ENCODE measurements around the gene PRUNE2.

DNA sequence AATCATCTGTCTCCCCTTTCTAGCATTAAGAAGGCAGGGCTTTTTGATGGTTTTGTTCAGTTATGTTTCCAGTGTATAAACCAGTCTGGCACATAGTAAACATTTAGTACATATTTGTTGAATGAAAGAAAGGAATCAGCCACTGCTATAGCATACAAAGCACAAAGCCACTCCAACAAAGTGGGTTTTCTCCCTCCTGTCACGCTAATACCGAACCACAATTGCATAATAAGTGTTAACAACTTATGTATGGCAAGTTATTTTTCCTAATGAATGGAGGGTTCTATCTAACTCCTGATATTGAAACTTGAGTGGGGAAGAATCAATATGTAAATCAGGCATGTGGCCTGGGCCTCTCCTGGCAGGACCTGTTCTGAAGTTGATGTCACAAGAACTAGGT, 53.9 kb downstream of the PRUNE2 start:
- no peak for TF ChIP-seq CTCF (IDR thresholded peaks at IDR 0.05)
- TF ChIP-seq POLR2A (IDR thresholded peaks at IDR 0.05): no peak

All from heart left ventricle (tissue), 13 donors.